Gastrocnemius medialis (tissue), 4 donors: Measurements from ENCODE around the gene TEX13B.

Experiments
- POLR2A ChIP-seq, 2 donors: fragments of 450-650 bp; IDR thresholded peaks; one replicate each; pipeline ENCODE4 v1.6.1; 2017; ENCODE audit warnings: antibody characterized with exemption in 2 of 2, mild to moderate bottlenecking in 2 of 2, moderate library complexity in 2 of 2
- TF ChIP-seq, protein P1 (sequence below), 5 experiments: fragments of 450-650 bp in 3 of 5; fragments of 200-600 bp in 2 of 5; sonication (generic) in 2 of 5; IDR thresholded peaks in 4 of 5; conservative IDR thresholded peaks in 1 of 5; 1 replicate in 4 of 5; 2 replicates in 1 of 5; pipeline ENCODE4 v1.5.1; 2016 to 2019; ENCODE audit warnings: antibody characterized with exemption in 5 of 5, mild to moderate bottlenecking in 3 of 5, moderate library complexity in 3 of 5

DNA sequence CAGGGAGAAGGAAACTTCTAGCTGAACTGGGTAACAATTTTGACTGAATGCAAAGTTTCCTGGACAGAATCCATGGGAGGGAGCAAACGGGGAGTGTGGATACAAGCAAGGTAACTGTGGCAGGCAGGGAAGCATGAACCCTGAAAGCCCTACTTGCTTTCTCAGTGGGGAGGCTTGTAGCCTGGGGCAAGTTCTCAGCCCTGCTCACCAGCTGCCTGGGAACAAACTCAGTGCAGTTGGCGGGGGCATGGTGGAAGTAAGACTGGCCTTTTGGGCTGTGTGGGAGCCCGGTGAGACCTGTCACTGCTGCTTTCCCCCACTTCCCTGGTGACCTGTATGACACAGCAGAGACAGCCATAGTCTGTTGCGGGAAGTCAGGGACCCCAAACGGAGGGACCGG, 14.0 kb upstream of the TEX13B start:
- TF ChIP-seq, protein P1, sequence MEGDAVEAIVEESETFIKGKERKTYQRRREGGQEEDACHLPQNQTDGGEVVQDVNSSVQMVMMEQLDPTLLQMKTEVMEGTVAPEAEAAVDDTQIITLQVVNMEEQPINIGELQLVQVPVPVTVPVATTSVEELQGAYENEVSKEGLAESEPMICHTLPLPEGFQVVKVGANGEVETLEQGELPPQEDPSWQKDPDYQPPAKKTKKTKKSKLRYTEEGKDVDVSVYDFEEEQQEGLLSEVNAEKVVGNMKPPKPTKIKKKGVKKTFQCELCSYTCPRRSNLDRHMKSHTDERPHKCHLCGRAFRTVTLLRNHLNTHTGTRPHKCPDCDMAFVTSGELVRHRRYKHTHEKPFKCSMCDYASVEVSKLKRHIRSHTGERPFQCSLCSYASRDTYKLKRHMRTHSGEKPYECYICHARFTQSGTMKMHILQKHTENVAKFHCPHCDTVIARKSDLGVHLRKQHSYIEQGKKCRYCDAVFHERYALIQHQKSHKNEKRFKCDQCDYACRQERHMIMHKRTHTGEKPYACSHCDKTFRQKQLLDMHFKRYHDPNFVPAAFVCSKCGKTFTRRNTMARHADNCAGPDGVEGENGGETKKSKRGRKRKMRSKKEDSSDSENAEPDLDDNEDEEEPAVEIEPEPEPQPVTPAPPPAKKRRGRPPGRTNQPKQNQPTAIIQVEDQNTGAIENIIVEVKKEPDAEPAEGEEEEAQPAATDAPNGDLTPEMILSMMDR (IDR thresholded peaks at IDR 0.05 in 4 of 5, conservative IDR thresholded peaks at IDR 0.05 in 1 of 5), result no peak
- TF ChIP-seq POLR2A (IDR thresholded peaks at IDR 0.05), result no peak
